Measurements from ENCODE around the gene NDUFV3.
"Not testable (repeated sequence)": the region's sequence is repeated elsewhere in the genome, so short reads cannot be mapped to it uniquely, and the experiment has no call there.

The NDUFV3 gene

GRCh38 chr21:42847726-42848125, 45.4 kb upstream of the NDUFV3 start:
- DNase-seq (ENCODE audit: low read depth): no peak
- no peak overlapping the region for H3K4me3 ChIP-seq (ENCODE audit: low read depth, low read length)
- TF ChIP-seq MYC (IDR thresholded peaks at IDR 0.05; ENCODE audit: low read depth, low read length) (no peak), MAX (IDR thresholded peaks at IDR 0.05; ENCODE audit: low read depth, low read length) (no peak), CTCF (IDR thresholded peaks at IDR 0.05; ENCODE audit: low read depth, low read length) (no peak), POLR2A (IDR thresholded peaks at IDR 0.05; ENCODE audit: extremely low read depth, insufficient read length) (no peak)

GRCh38 chr21:42848144-42848931, 44.8 kb upstream of the NDUFV3 start:
- H3K4me3 ChIP-seq (ENCODE audit: low read depth, low read length); DNase-seq (ENCODE audit: low read depth): not testable (repeated sequence)

GRCh38 chr21:42848932-42849758, 44.0 kb upstream of the NDUFV3 start:
- DNase-seq (ENCODE audit: low read depth): no peak
- no peak overlapping the region for H3K4me3 ChIP-seq (ENCODE audit: low read depth, low read length)
- no peak for TF ChIP-seq MAX (IDR thresholded peaks at IDR 0.05; ENCODE audit: low read depth, low read length)
- no peak for TF ChIP-seq POLR2A (IDR thresholded peaks at IDR 0.05; ENCODE audit: extremely low read depth, insufficient read length)
- TF ChIP-seq MYC (IDR thresholded peaks at IDR 0.05; ENCODE audit: low read depth, low read length): no peak
- TF ChIP-seq CTCF (IDR thresholded peaks at IDR 0.05; ENCODE audit: low read depth, low read length): no peak

GRCh38 chr21:42849759-42850412, 43.2 kb upstream of the NDUFV3 start:
- DNase-seq (ENCODE audit: low read depth): no peak
- TF ChIP-seq CTCF (IDR thresholded peaks at IDR 0.05; ENCODE audit: low read depth, low read length): no peak
- H3K4me3 ChIP-seq (ENCODE audit: low read depth, low read length): no peak overlapping the region

GRCh38 chr21:42850463-42850862, 42.6 kb upstream of the NDUFV3 start:
- TF ChIP-seq MAX (IDR thresholded peaks at IDR 0.05; ENCODE audit: low read depth, low read length) (no peak), POLR2A (IDR thresholded peaks at IDR 0.05; ENCODE audit: extremely low read depth, insufficient read length) (no peak), CTCF (IDR thresholded peaks at IDR 0.05; ENCODE audit: low read depth, low read length) (no peak), MYC (IDR thresholded peaks at IDR 0.05; ENCODE audit: low read depth, low read length) (no peak)
- DNase-seq (ENCODE audit: low read depth): no peak
- H3K4me3 ChIP-seq (ENCODE audit: low read depth, low read length): no peak overlapping the region

- no peak overlapping the region for H3K4me3 ChIP-seq (ENCODE audit: low read depth, low read length)
- TF ChIP-seq POLR2A (IDR thresholded peaks at IDR 0.05; ENCODE audit: extremely low read depth, insufficient read length) (no peak), CTCF (IDR thresholded peaks at IDR 0.05; ENCODE audit: low read depth, low read length) (peak; percentile 62)
- DNase-seq (ENCODE audit: low read depth): peak; percentile 63
Measured at GRCh38 chr21:42850866-42851391, 42.2 kb upstream of the NDUFV3 start.
